Neural cell (in vitro differentiated cells): ENCODE measurements around the gene DHRS1. TPM values are rescaled to one million over a fixed set of nuclear protein-coding genes. Genes with fewer than 3 reads are reported as not detected.

Source experiments
- H2AFZ ChIP-seq: fragments of 200-600, 300-800 bp; sonication (generic), shearing (Covaris generic); 2 replicates; pipeline ENCODE4 v1.6.0; 2014; ENCODE audit warnings: low read depth, mild to moderate bottlenecking, antibody characterized with exemption, low read length, moderate library complexity
- H3F3A ChIP-seq: fragments of 200-600 bp; shearing (Covaris generic); 2 replicates; pipeline ENCODE4 v1.6.1; 2016; ENCODE audit warnings: mild to moderate bottlenecking, moderate library complexity, mixed read lengths, antibody characterized with exemption, low read length; ENCODE audit not compliant: insufficient read depth, poor library complexity, severe bottlenecking
- H3K27ac ChIP-seq: fragments of 200-600, 300-800 bp; sonication (generic), shearing (Covaris generic); 2 replicates; pipeline ENCODE4 v1.5.1; 2014; ENCODE audit warnings: mild to moderate bottlenecking, low read length, moderate library complexity
- H3K27me3 ChIP-seq: fragments of 300-800, 200-600 bp; sonication (generic), shearing (Covaris generic); 2 replicates; pipeline ENCODE4 v1.6.0; 2014; ENCODE audit warnings: mild to moderate bottlenecking, low read depth, low read length, moderate library complexity; ENCODE audit not compliant: insufficient read depth
- H3K36me3 ChIP-seq: fragments of 300-800, 200-600 bp; sonication (generic), shearing (Covaris generic); 2 replicates; pipeline ENCODE4 v1.5.1; 2014; ENCODE audit warnings: mild to moderate bottlenecking, antibody characterized with exemption, low read length, moderate library complexity; ENCODE audit not compliant: insufficient read depth
- H3K4me2 ChIP-seq: fragments of 300-800, 200-600 bp; sonication (generic), shearing (Covaris generic); 2 replicates; pipeline ENCODE4 v1.6.0; 2014; ENCODE audit warnings: mild to moderate bottlenecking, low read length
- H3K4me3 ChIP-seq: fragments of 300-800, 200-600 bp; sonication (generic), shearing (Covaris generic); 2 replicates; pipeline ENCODE4 v1.5.1; 2014; ENCODE audit warnings: mild to moderate bottlenecking, low read length, moderate library complexity
- H3K79me2 ChIP-seq: fragments of 200-600 bp; shearing (Covaris generic); replicated peaks from 2 replicates; pipeline ENCODE4 v1.6.0; 2014; ENCODE audit warnings: mild to moderate bottlenecking, low read length, moderate library complexity; ENCODE audit not compliant: insufficient read depth
- H3K9ac ChIP-seq: fragments of 300-800, 200-600 bp; sonication (generic), shearing (Covaris generic); 2 replicates; pipeline ENCODE4 v1.6.1; 2016; ENCODE audit warnings: mild to moderate bottlenecking, low read length, mixed read lengths
- H3K9me2 ChIP-seq: fragments of 200-600 bp; shearing (Covaris generic); 2 replicates; pipeline ENCODE4 v1.6.1; 2016; ENCODE audit warnings: mild to moderate bottlenecking, low read length, mixed read lengths; ENCODE audit not compliant: insufficient read depth
- H3K9me3 ChIP-seq: fragments of 200-600, 300-800 bp; sonication (generic), shearing (Covaris generic); 2 replicates; pipeline ENCODE4 v1.6.1; 2016; ENCODE audit warnings: mild to moderate bottlenecking, mixed run types, low read length, moderate library complexity, mixed read lengths
- H4K20me1 ChIP-seq: fragments of 200-600 bp; shearing (Covaris generic); 2 replicates; pipeline ENCODE4 v1.6.1; 2016; ENCODE audit warnings: mild to moderate bottlenecking, mixed run types; ENCODE audit not compliant: insufficient read depth
- CTCF ChIP-seq: fragments of 450-650 bp; IDR thresholded peaks from 2 replicates; pipeline ENCODE4 v1.5.1; 2014; ENCODE audit warnings: antibody characterized with exemption, mild to moderate bottlenecking, moderate library complexity; ENCODE audit not compliant: poor library complexity, severe bottlenecking
- EP300 ChIP-seq: fragments of 450-650 bp; conservative IDR thresholded peaks from 2 replicates; pipeline ENCODE4 v1.6.1; 2014; ENCODE audit warnings: antibody characterized with exemption, mild to moderate bottlenecking, moderate library complexity; ENCODE audit not compliant: poor library complexity, severe bottlenecking
- EZH2 ChIP-seq: fragments of 200-600, 300-800 bp; shearing (Covaris generic), sonication (generic); IDR thresholded peaks from 2 replicates; pipeline ENCODE4 v1.6.1; 2014; ENCODE audit warnings: antibody characterized with exemption, low read length, borderline replicate concordance, mild to moderate bottlenecking; ENCODE audit not compliant: insufficient read depth, poor library complexity, severe bottlenecking
- MXI1 ChIP-seq: fragments of 450-650 bp; conservative IDR thresholded peaks from 2 replicates; pipeline ENCODE4 v1.6.1; 2014; ENCODE audit warnings: antibody characterized with exemption, mild to moderate bottlenecking; ENCODE audit not compliant: poor library complexity, severe bottlenecking
- POLR2AphosphoS5 ChIP-seq: IDR thresholded peaks from 2 replicates; pipeline ENCODE4 v1.6.1; 2012
- RAD21 ChIP-seq: fragments of 450-650 bp; conservative IDR thresholded peaks from 2 replicates; pipeline ENCODE4 v1.6.1; 2014; ENCODE audit warnings: antibody characterized with exemption, mild to moderate bottlenecking, moderate library complexity
- REST ChIP-seq: IDR thresholded peaks from 2 replicates; pipeline ENCODE4 v1.6.1; 2012; ENCODE audit warnings: borderline replicate concordance
- SMC3 ChIP-seq: fragments of 450-650 bp; conservative IDR thresholded peaks from 2 replicates; pipeline ENCODE4 v1.6.1; 2014; ENCODE audit warnings: antibody characterized with exemption, mild to moderate bottlenecking, moderate library complexity; ENCODE audit not compliant: poor library complexity
- TAF1 ChIP-seq: IDR thresholded peaks from 2 replicates; pipeline ENCODE4 v1.6.1; 2012; ENCODE audit warnings: low read depth
- polyA plus RNA-seq: library from polyadenylated mRNA; depleted of rRNA; stranded (reverse); fragments of >200 nt; gene quantifications from 2 replicates; pipeline ENCODE4 v1.2.3, GENCODE V29; 2014

The DHRS1 gene
- polyA plus RNA-seq, 1 donor from 2014 or later: 6.9 TPM

- TF ChIP-seq EP300: no peak
- no peaks in the 10 kb centered on the region for H4K20me1 ChIP-seq
- H3K4me3 ChIP-seq: no peak overlapping the region
- H3K36me3 ChIP-seq: no peaks in the 10 kb centered on the region
- H3K9me3 ChIP-seq: no peaks in the 10 kb centered on the region
- H3K79me2 ChIP-seq: no peaks in the 10 kb centered on the region
- no peak overlapping the region for H3K4me2 ChIP-seq
- no peaks in the 10 kb centered on the region for H3F3A ChIP-seq
- no peaks in the 10 kb centered on the region for H3K9me2 ChIP-seq
- H3K9ac ChIP-seq: no peak overlapping the region
- H3K27me3 ChIP-seq: no peaks in the 10 kb centered on the region
- H2AFZ ChIP-seq: no peak overlapping the region
- no peak overlapping the region for H3K27ac ChIP-seq
Observed at GRCh38 chr14:24284501-24285035, 15.0 kb downstream of the DHRS1 start.

GRCh38 chr14:24283796-24284460 is 15.7 kb downstream of the DHRS1 start:
- Histone ChIP-seq H3K4me3 (no peak overlapping the region), H4K20me1 (no peaks in the 10 kb centered on the region), H3K27me3 (no peaks in the 10 kb centered on the region), H3K27ac (no peak overlapping the region), H3K4me2 (no peak overlapping the region), H3F3A (no peaks in the 10 kb centered on the region), H3K9me2 (no peaks in the 10 kb centered on the region), H3K9ac (no peak overlapping the region), H3K9me3 (no peaks in the 10 kb centered on the region), H3K36me3 (no peaks in the 10 kb centered on the region), H2AFZ (no peak overlapping the region), H3K79me2 (no peaks in the 10 kb centered on the region)
- TF ChIP-seq SMC3 (no peak), EZH2 (no peak)

- Histone ChIP-seq H2AFZ (no peak overlapping the region), H3K4me3 (no peak overlapping the region), H4K20me1 (no peaks in the 10 kb centered on the region), H3K79me2 (no peaks in the 10 kb centered on the region), H3F3A (no peaks in the 10 kb centered on the region), H3K4me2 (no peak overlapping the region), H3K36me3 (no peaks in the 10 kb centered on the region), H3K9me2 (no peaks in the 10 kb centered on the region), H3K27me3 (no peaks in the 10 kb centered on the region), H3K27ac (no peak overlapping the region), H3K9ac (no peak overlapping the region), H3K9me3 (no peaks in the 10 kb centered on the region)
- TF ChIP-seq EP300 (no peak), RAD21 (no peak)
Observed at GRCh38 chr14:24282736-24283135, 16.8 kb downstream of the DHRS1 start.

GRCh38 chr14:24281636-24282035 is 17.9 kb downstream of the DHRS1 start:
- Histone ChIP-seq H3K9ac (no peak overlapping the region), H3K4me2 (no peak overlapping the region), H3K36me3 (no peaks in the 10 kb centered on the region), H3K27me3 (no peaks in the 10 kb centered on the region), H3K79me2 (no peaks in the 10 kb centered on the region), H4K20me1 (no peaks in the 10 kb centered on the region), H3K27ac (no peak overlapping the region), H3K4me3 (no peak overlapping the region), H3K9me3 (no peaks in the 10 kb centered on the region), H3K9me2 (no peaks in the 10 kb centered on the region), H2AFZ (no peak overlapping the region), H3F3A (no peaks in the 10 kb centered on the region)
- TF ChIP-seq RAD21 (no peak), MXI1 (no peak), EZH2 (no peak), REST (no peak), CTCF (no peak), TAF1 (no peak), EP300 (no peak), POLR2AphosphoS5 (no peak), SMC3 (no peak)
